Measurements from ENCODE around the gene MCRIP1.

Gene MCRIP1

GRCh38 chr17:81802856-81803643 is 30.0 kb downstream of the MCRIP1 start:
- DNase-seq = no peak

DNA sequence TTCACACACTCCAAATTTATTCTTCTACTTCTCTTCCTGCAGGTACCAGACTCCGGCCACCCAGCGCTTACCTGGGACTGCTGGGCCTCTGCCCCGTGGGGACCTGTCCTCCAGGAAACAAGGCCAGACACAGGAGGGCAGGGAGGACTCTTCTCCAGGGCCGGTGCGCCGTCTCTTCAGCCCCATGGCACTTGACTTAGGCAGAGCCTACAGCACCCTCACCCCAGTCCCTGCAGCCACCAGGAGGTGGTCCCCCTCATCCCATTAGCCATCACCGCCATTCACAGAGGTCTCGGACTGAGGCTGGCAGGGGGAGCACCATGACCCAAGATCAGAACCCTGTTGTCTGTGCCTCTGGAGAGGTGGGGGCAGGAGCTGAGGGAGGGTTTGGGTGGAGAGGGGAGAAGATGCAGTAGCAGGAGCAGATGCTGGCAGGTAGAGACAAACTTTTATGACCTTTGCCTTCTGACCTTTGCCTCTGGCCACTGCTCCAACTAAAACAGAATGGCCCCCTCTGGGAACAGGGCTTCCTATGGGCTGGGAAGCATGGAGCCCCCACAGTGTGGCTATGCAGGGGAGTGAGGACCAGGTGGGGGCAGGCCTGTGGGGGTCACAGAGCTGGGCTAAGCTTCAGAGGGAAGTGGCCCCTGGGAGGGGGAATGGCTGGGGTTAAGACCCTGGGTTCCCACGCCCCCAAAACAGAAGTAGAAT is 30.9 kb downstream of the MCRIP1 start:
- no peak for DNase-seq

GRCh38 chr17:81801327-81801726 is 31.8 kb downstream of the MCRIP1 start:
- DNase-seq = no peak

- no peak for DNase-seq
Measured at GRCh38 chr17:81794509-81794908, 38.6 kb downstream of the MCRIP1 start.

- no peak for DNase-seq
Measured at GRCh38 chr17:81794074-81794476, 39.0 kb downstream of the MCRIP1 start.

DNA sequence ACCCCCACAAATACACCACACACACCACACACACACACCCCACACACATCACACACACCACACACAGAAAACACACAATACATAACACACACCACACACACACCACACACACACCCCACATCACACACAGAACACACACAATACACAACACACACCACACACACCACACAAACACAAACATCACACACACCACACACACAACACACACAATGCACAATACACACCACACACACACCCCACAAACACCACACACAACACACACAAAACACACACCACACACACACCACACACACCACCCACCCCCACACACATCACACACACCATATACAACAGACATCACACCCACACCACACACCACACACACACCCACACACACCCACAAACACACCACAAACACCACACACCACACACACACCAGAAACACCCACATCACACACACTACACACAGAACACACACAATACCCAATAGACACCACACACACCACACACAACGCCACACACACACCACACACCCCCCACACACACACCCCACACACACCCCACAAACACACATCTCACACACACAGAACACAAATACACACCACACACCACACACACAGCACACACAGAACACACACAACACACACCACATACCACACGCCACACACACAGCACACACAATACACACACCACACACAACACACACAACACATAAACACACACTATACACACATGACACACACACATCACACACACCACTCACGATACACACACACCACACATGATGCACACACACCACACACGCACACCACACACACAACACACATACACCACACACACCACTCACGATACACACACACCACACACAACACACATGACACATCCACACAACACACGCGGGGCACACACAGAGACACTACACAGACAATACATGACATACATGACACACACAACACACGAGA is 40.1 kb downstream of the MCRIP1 start:
- DNase-seq = no peak
